MV-4-11 (cell line): ENCODE measurements around the gene CFAP221.

ENCODE experiments used
- DNase-seq: peaks from one replicate; lab custom pipeline; 2025; lab: John Stamatoyannopoulos, UW

CFAP221 gene

DNA sequence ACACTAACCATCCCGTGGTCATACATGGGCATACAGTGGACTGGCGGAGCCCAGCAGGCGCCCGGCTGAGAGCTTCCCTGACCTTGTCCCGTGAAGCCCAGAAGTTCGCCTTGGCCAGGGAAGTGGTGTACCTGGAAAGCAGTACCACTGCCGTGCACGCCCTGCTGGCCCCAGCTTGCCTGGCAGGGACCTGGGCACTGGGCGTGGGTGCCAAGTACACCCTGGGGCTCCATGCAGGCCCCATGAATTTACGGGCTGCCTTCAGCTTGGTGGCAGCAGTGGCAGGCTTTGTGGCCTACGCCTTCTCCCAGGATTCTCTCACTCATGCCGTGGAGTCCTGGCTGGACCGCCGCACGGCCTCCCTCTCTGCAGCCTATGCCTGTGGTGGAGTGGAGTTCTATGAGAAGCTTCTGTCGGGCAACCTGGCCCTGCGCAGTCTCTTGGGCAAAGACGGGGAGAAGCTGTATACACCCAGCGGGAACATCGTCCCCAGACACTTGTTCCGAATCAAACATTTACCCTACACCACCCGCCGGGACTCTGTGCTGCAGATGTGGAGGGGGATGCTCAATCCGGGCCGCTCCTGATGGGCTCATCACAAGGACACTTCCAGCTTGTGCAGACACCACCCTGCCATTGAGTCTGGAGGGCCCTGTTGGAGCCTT lies 137.1 kb downstream of the CFAP221 start:
- DNase-seq = no peak

DNA sequence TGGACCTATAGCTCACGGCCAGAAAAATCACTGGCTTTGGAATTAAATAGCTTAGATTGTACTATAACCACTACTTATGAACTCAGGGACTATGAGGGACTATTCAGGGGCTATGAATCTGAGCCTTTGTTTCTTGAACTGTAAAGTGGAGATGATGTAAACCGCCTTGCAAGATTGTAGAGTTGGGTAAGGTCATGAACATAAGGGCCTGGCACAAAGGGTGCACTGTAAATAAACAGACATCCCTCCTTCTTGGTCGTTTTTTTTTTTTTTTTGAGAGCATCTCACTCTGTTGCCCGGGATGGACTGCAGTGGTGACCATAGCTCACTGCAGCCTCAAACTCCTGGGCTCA lies 137.6 kb downstream of the CFAP221 start:
- DNase-seq = no peak

DNA sequence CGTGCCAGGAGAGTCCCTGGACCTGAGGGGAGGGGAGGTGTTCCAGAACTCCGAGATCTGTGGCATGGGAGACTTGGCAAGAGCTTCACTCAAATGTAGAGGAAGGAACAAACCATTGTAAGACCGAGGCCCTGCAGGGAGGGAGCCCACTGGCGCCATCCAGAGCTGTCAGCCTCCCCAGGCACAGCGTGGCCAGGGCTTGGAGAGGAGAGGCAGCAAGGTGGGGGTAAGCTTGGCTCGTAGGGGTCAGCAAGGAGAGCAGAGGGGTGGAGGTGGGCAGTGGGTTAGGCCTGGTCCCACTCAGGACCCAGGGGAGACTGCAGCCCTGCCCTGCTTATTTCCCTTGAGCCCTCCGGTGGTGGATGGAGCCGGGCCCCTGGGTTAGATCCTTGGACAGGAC lies 138.3 kb downstream of the CFAP221 start:
- no peak for DNase-seq

DNA sequence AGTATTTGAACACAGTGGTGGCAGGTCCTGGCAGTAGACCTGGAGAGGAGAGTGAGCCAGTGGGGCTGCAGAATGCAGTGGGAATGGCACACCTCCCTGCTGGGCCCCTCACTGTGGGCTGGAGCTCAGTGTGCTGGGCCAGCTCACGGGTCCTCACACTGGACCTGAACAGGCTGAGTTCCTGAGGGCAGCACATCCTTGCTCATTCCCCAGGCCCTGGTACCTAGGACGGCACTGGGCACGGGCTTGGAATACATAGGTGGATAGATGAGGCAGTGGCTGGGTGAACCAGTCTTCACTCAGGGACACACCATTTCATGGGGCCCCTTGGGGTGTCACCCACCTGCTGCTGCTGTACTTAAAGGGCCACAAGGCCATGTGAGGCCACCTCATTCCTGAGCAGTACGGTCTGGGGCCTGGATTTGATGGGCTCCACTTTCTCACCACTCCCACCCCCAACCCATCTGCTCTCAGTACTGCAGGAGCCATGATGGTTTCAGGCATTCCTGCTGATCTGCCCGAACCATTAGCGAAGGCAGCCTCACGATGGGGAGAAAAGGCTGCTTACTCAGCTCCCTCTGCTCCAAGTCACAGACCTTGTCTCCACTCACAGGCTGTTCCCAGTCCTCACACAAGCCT lies 138.9 kb downstream of the CFAP221 start:
- DNase-seq = no peak

DNA sequence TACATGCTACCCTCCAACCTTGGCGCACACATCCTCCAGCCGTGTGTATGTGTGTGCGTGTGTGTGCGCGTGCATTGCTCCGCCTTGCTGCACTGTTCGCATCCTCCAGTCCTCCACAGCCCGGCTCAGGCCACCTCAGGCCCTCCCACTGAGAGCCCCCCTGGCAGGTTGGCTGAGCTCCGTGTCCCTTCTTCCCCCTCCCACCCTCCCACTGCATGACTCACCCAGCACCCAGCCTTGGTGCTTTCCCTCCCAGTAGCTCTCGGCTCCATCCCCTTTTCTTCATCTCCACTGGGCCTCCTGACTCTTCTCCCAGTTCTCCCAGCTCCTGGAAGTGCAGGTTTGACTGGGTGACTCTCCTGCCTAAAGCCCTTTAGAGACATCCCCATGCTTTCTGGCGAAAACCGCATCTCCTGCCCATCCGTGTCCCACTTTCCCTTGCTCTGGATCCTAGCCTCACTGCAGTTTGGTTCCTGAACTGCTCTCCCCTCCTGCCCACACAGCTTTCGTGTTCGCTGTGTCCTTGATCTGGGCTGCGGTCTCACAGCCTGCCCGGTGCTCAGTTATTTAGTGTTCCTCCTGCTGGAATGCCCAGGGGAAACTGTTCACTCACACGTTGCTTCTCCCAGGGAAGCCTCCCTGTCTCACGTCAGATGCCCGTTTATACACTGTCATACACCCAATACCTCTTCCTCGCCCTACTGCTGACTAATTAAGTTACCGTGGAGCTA lies 139.6 kb downstream of the CFAP221 start:
- DNase-seq = peak; percentile 6

DNA sequence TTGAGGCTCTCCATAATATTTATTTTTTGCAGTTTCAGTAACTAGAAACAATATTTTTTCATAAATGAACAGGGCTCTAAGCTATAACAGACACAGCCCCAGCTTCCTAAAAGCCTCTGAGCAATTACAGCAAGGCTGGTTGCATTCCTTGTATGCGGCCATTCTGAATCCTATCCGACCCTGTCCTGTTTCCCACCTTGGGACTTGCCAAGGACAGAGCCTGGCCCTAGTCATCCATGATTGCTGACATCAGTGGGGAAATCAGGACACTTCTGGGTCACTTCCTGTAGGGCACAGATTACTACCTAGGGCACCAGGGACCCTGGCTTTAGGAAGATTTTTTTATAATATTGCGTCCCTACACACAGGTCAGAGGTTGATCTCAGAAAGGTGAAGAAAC lies 140.3 kb downstream of the CFAP221 start:
- no peak for DNase-seq

DNA sequence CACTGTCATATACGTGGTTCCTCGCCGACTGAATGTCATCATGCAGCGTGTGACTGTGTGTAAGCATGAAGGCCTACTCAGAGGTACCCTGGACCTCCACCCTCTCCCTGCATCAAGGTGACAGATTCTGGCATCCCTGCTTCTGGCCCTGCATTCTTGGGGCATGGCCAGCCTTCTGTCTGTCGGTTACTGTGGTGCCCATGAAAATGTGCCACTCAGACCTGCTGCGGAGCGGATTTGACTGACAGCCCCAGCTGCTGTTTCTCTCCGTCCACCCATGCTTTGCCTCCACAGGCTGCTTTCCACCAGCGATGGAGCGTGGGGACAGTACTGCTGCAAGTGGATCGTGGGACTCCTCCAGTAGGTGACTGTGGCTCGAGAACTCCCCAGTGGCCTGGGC lies 144.4 kb downstream of the CFAP221 start:
- DNase-seq = no peak

DNA sequence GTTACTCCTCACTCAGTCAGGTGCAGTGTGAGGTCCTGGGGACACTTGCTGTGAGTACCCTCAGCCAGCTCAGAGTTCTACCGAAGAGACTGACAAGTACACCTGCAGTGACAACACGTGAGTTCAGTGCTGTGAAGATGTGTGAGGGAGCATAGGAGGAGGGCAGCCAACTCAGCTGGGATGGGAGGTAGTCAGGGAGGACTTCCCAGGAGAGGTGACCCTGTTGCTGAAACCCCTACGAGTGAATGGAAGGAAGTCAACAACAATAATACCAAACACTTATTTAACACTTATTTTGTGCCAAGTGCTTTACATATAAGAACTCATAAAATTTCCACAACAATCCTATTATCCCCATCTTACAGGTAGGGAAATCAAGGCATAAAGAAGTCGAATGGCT lies 145.0 kb downstream of the CFAP221 start:
- no peak for DNase-seq

DNA sequence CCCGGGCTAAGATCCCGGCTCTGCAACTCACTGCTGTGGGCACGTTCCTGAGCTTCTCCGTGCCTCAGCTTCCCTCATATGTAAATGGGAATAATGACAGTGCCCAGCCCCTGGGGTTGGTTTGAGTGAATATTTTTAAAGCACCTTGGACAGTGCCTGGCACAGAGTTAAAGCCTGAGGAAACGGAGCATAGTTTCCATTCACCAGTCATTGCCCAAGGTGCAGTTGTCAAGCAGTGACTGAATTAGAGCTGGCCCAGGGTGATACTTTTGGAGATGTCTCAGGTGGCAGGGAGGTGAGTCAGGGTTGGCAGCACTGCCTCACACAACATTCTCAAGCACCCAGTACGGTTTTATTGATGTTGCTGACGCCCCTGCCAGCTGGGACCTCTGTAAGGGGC lies 146.9 kb downstream of the CFAP221 start:
- DNase-seq = no peak

DNA sequence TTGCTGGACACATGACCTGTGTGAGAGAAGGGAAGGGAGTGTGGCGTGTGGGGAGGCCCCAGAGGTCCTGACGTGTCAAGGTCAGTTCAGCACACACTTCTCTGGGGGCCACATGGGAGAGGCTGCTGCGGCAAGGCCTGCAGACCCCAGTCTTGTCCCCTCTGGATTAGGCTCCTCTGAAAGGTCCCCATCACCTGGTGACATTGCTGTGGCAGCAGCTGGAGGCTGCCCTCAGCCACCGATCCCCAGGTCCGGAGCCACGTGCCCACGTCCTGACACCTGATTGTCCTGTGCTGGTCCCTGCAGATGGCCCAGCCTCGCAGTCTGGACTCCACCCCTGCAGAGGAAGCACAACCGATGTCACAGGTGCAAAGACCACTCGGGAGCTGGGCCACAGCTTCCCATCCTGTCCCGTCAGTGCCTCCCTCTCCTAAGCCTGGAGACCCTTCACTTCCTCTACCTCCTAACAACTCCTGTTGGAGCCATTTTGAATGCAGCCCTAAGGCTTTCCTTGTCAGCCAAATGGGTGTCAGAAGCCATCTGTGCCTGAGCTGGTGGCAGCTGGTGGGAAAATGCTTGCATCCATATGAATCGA lies 147.5 kb downstream of the CFAP221 start:
- no peak for DNase-seq

DNA sequence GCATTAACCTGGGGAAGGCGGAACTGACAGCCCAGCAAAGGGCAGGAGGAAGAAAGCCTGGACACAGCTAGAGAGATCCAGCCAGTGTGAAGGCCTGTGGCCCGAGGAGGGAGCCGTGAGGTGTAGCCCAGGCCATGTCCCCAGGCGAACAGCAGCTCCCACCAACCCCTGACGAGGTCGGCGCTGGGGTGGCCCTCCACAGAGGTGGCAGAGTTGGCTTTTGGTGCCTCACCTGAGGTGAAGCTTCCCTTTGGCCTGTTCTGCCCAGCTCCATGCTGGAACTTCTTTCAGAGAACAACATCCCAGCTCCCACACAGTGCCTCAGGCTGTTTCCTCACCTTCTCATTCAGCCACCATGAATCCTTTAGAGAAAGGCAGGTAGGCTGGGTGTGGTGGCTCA lies 148.1 kb downstream of the CFAP221 start:
- DNase-seq = no peak

DNA sequence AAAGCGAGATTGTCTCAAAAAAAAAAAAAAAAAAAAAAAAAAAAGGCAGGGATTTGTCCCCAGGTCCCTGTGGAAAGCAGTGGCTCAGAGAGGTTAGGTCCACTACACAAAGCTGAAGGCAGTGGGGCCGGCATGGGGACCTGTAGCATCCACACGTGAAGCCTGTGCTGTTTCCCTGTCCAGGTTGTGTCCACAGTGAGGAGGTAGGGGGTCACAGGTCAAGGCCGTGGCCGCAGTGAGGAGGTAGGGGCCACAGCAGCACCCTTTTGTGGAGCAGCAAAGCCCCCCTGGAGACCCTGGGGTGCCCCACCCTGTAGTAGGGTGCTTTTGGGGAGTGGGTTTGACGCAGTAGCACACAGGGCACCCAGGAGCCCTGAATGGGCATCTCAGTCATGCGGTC lies 148.7 kb downstream of the CFAP221 start:
- DNase-seq = no peak

DNA sequence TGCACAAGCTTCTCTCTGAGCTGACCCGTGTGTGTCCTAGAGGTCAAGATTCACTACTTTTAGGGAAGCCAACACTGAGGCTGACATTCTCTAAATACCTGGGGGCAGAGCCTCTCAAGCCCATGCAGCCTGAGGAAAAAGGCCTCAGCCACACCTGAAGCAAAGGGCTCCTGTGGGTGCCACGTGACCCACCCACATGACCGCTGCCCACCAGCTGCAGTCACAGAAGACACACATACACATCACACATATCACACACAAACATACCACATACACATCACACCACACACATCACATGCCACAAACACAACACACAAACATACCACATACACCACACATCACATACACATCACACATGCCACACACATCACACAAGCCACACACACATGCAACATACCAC lies 149.3 kb downstream of the CFAP221 start:
- no peak for DNase-seq

DNA sequence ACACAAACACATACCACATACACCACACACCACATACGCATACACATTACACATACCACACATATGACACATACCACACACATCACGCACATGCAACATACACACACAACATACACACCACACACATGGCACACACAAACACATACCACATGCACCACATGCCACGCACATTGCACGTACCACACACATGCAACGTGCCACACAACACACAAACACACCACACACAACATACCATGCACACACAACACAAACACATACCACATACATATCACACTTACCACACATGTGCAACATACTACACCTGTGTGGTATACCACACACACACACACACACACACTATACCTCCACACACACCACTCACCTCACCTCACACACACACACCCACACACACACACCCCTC lies 149.7 kb downstream of the CFAP221 start:
- DNase-seq = no peak

DNA sequence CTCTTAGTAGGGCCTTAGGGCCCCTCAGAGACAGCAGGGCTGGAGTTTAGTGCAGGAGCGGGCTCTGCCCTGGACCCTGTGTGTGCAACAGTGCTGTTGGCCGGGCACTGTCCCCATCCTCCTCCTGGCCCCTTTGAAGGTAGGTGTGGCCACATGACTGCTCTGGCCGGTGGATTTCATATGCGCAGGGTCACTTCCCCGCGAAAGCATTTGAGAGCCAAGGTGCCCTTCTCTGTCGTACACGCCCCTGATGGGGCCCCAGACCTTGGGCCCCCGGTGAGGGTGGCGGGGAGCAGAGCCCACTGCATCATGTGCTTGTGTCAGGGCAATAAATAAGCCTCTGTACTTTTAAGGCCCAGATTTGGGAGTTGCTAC lies 150.2 kb downstream of the CFAP221 start:
- no peak for DNase-seq

DNA sequence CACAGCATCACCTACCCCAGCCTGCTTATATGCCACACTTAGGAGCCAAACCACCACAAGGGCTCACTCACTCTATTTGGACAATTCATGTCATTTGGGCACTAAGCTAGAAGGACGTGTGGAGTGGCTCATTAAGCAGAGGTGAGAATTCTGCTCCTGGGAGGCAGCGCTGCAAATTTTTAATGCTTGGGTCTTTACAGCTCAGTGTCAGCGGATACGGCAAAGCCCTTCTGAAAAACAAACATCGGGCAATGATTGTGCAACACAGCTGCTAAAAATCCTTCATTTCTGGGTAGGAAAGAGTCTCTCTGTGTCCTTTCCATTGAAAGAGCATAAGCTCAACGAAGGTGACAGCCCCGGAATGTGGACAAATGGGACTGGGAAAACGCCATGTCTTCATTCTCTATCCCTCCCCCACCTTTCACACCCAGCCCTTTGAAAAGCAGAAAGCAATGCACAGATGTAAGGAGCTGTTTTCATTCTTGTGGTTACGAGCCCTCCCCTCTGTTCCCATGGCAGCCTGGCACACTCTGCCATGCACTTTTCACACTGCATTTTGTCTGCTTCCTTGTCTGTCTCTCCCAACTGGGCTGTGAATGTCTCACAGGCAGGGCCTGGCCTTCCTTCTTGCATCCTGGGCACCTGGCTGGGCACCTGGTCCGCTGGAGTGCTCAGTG lies 150.7 kb downstream of the CFAP221 start:
- DNase-seq = peak; percentile 49

DNA sequence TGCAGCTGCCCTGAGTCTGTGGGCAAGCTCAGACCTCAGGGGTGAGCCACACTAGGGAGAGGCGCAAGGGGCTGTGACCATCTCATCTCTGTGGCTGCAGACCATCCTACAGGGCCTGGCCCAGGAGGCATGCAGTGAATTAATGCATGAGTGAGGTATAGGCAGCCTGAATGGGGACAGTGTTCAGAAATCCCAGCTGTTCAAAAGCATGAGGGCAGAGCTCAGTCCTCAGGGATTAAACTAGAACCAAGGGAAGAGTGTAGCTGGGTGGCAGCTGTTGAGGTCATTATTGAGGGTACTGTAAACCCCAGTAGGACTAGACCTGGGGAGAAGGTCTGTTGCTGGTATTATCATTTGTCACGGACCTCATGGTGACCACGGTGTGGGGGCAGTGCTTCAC lies 151.8 kb downstream of the CFAP221 start:
- DNase-seq = no peak

DNA sequence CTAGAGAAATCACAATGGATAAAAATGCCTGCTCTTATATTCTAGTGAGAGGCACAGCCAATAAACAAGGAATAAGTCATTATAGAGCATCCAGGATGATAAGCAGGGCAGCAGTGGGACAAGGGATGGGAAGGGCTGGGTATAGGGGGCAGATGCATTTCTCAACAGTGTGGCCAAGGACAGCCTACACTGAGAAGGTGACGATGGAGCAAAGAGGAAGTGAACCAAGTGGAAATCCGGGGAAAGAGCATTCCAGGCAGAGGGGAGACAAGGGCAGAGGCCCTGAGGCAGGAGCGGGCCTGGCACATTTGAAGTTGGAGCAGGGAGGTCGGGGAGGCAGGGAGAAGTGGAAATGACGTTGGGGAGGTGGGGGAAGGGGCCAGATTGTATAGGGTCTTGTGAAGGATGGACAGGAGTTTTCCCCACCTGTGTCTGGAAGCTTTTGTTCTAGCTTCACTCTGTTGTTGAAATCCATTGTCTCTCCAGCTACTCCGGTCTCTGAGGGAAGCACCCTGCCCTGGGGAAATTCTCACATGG lies 152.3 kb downstream of the CFAP221 start:
- peak; percentile 42 for DNase-seq

DNA sequence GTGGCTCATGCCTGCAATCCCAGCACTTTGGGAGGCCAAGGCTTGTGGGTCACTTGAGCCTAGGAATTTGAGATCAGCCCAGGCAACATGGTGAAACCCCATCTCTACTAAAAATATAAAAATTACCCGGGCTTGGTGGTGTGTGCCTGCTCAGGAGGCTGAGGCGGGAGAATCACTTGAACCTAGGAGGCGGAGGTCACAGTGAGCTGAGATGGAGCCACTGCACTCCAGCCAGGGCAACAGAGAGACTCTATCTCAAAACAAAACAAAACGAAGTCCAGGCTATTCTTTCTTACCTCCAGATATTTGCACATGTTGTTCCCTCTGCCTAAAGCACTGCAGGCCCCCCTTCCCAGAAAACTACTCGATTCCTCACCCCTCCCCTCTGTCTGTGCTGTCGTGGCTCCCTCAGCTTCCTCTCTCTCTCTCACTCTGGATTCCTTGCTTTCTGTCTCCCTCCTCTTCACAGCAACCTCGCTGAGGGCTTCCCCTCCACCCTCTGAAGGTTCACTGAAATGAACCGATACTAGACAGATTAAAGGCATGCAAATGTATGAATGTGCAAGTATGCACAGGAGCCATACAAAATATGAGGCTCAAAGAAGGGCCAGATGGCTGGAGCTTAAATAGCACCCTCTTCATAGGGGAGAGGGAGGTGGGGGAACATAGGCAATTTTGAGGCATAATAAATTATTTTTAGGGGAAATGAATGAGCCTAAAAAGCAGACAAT lies 153.2 kb downstream of the CFAP221 start:
- DNase-seq = no peak

DNA sequence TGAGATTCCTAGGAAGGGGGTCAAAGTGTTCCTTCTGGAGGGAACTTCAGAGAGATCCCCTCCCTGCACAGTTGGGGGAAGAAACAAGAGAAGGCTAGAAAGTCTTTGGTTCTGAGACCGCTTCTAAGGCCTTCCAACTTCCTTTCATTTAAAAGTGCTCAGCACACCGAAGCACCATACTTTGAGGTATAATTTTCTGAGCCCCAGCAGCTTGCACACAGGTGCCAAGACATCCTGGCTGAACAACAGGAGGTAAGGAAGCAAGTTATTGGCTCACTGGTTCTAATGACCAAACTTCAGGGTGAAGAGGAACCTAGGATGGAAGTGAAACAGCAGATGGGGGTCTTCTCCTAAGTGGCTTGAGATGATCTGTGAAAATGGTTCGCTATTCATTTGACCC lies 154.0 kb downstream of the CFAP221 start:
- no peak for DNase-seq

DNA sequence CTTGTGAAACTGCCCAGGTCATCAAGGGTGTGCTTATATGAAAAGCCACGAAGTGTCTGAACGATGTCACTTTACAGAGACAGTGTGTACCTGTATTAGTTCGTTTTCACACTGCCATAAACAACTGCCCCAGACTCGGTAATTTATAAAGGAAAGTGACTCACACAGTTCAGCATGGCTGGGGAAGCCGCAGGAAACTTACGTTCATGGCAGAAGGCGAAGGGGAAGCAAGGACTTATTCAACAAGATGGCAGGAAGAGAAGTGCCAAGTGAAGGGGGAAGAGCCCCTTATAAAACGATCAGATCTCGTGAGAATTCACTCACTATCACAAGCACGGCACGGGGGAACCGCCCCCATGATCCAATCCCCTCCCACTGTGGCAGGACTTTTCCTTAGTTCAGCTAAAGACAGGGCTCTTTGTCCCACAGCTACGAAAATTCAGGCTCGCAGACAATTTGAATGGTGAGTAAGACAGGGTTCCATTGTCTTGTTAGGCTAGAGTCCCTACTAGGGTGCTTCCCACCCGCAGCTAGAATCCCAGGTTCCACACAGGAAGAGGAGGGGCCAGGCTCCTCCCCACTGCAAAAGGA lies 154.9 kb downstream of the CFAP221 start:
- no peak for DNase-seq
